ENCODE measurements around the gene YPEL1. TPM values are rescaled to one million over a fixed set of nuclear protein-coding genes. Genes with fewer than 3 reads are reported as not detected.

YPEL1 gene
- total RNA-seq, 1 donor from 2014 or later, result 7.3 TPM

GRCh38 chr22:21738966-21739365 is 3.4 kb upstream of the YPEL1 start:
- DNase-seq (ENCODE audit: low read depth), result no peak
- TF ChIP-seq CTCF (conservative IDR thresholded peaks at IDR 0.05; ENCODE audit: low read depth, low read length), result no peak
- no peak overlapping the region for H3K4me3 ChIP-seq (ENCODE audit: low read depth, low read length)

GRCh38 chr22:21738081-21738480 is 2.5 kb upstream of the YPEL1 start:
- H3K4me3 ChIP-seq (ENCODE audit: low read depth, low read length), result no peak overlapping the region
- no peak for DNase-seq (ENCODE audit: low read depth)
- no peak for TF ChIP-seq CTCF (conservative IDR thresholded peaks at IDR 0.05; ENCODE audit: low read depth, low read length)

GRCh38 chr22:21736948-21737347 is 1.4 kb upstream of the YPEL1 start:
- no peak overlapping the region for H3K4me3 ChIP-seq (ENCODE audit: low read depth, low read length)
- no peak for DNase-seq (ENCODE audit: low read depth)
- no peak for TF ChIP-seq CTCF (conservative IDR thresholded peaks at IDR 0.05; ENCODE audit: low read depth, low read length)

GRCh38 chr22:21736084-21736642 is 569 bp upstream of the YPEL1 start:
- DNase-seq (ENCODE audit: low read depth), result no peak
- peak overlapping the region; percentile 60 for H3K4me3 ChIP-seq (ENCODE audit: low read depth, low read length)
- TF ChIP-seq CTCF (conservative IDR thresholded peaks at IDR 0.05; ENCODE audit: low read depth, low read length), result no peak

- DNase-seq (ENCODE audit: low read depth), result no peak
- no peak for TF ChIP-seq CTCF (conservative IDR thresholded peaks at IDR 0.05; ENCODE audit: low read depth, low read length)
- H3K4me3 ChIP-seq (ENCODE audit: low read depth, low read length), result peak overlapping the region; percentile 69
Measured at GRCh38 chr22:21734540-21735199, 924 bp downstream of the YPEL1 start.

- no peak for TF ChIP-seq CTCF (conservative IDR thresholded peaks at IDR 0.05; ENCODE audit: low read depth, low read length)
- DNase-seq (ENCODE audit: low read depth), result no peak
- no peak overlapping the region for H3K4me3 ChIP-seq (ENCODE audit: low read depth, low read length)
Measured at GRCh38 chr22:21731503-21731902, 4.1 kb downstream of the YPEL1 start.

All from epithelial cell of proximal tubule (primary cell).